ENCODE data around the gene FLVCR1. TPM values are rescaled to one million over a fixed set of nuclear protein-coding genes. Genes with fewer than 3 reads are reported as not detected.

The FLVCR1 gene
- polyA plus RNA-seq, 1 experiment = 2.0 TPM

DNA sequence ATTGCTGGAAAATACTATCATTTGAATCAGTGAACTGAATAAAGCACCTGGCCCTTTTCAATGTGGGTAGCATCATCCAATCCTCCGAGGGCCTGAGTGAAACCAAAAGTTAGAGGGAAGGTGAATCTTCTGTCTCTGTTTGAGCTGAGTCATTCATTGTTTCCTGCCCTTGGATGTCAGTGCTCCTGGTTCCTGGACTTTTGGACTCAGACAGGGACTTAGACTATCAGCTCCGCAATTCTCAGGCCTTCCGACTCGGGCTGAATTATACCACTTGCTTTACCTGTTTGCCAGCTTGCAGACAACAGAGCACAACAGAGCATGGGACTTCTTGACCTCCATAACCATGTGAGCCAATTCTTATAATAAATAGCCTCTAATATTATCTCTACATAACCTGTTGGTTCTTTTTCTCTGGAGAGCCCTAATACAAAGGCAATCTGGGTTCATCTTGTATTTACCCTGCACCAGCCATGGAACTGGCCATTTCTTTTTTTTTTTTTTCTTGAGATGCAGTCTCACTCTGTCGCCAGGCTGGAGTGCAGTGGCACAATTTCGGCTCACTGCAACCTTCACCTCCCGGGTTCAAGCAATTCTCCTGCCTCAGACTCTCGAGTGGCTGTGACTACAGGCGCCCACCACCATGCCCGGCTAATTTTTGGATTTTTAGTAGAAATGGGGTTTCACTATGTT, 73.1 kb downstream of the FLVCR1 start:
- H3K27ac ChIP-seq (ENCODE audit: low read depth, low read length) = no peak overlapping the region
- no peak overlapping the region for H3K4me3 ChIP-seq (ENCODE audit: low read depth, low read length)
- peaks cover 4% of the 10 kb centered on the region for H3K27me3 ChIP-seq (ENCODE audit: control insufficient read depth, insufficient read depth, low read length)
- TF ChIP-seq, protein P1, sequence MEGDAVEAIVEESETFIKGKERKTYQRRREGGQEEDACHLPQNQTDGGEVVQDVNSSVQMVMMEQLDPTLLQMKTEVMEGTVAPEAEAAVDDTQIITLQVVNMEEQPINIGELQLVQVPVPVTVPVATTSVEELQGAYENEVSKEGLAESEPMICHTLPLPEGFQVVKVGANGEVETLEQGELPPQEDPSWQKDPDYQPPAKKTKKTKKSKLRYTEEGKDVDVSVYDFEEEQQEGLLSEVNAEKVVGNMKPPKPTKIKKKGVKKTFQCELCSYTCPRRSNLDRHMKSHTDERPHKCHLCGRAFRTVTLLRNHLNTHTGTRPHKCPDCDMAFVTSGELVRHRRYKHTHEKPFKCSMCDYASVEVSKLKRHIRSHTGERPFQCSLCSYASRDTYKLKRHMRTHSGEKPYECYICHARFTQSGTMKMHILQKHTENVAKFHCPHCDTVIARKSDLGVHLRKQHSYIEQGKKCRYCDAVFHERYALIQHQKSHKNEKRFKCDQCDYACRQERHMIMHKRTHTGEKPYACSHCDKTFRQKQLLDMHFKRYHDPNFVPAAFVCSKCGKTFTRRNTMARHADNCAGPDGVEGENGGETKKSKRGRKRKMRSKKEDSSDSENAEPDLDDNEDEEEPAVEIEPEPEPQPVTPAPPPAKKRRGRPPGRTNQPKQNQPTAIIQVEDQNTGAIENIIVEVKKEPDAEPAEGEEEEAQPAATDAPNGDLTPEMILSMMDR (IDR thresholded peaks at IDR 0.05; ENCODE audit: low read depth, low read length) = no peak
- no peak for DNase-seq (ENCODE audit: low read depth, low spot score)
- no peaks in the 10 kb centered on the region for H3K9me3 ChIP-seq (ENCODE audit: control insufficient read depth, insufficient read depth, low read length)
- ChIA-PET CTCF (interaction anchor here (0.6 kb wide), 1 partner anchor 913 kb away, joined by 3 read pairs; no protein-coding TSS in a partner anchor), POLR2A (no interaction called here)

DNA sequence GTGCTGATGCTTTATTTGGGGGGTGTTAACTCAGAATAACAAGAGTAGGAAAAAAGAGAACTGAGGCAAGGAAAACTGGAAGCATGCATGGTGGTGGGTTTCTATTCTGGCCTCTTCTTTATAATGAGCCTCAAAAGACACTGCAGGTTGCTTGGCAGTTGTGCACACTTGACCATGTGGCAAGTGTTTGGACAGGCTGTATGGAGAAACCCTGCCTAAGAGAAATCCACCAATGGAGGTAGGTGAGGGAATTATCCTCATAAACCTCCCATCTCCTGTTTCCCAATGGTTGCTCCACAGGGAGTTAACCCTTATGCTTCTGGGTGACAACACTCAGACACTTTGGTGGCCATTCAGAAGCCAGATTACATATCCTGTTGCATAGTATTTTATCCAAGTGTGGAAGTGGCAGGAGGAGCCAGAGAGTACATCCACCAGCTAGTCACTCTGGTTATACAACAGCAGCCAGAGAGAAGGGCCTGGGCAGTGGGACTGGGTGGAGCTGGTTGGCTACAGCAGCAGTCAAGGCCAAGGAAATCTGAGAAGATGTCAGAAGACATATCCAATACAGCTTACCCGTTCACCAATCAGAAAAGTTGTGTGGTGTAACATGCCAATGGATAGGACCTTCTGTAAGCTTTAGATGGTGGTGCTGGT, 75.9 kb downstream of the FLVCR1 start:
- no peak for DNase-seq (ENCODE audit: low read depth, low spot score)
- Histone ChIP-seq H3K9me3 (ENCODE audit: control insufficient read depth, insufficient read depth, low read length) (no peaks in the 10 kb centered on the region), H3K4me3 (ENCODE audit: low read depth, low read length) (no peak overlapping the region), H3K27ac (ENCODE audit: low read depth, low read length) (no peak overlapping the region), H3K27me3 (ENCODE audit: control insufficient read depth, insufficient read depth, low read length) (peaks cover 6% of the 10 kb centered on the region)
- CTCF ChIA-PET = interaction anchor here (1.4 kb wide), 1 partner anchor 17 kb away, joined by 4 read pairs; the partner anchor contains the start of gene VASH2
- TF ChIP-seq, protein P1 (IDR thresholded peaks at IDR 0.05; ENCODE audit: low read depth, low read length) = no peak
- POLR2A ChIA-PET = no interaction called here

DNA sequence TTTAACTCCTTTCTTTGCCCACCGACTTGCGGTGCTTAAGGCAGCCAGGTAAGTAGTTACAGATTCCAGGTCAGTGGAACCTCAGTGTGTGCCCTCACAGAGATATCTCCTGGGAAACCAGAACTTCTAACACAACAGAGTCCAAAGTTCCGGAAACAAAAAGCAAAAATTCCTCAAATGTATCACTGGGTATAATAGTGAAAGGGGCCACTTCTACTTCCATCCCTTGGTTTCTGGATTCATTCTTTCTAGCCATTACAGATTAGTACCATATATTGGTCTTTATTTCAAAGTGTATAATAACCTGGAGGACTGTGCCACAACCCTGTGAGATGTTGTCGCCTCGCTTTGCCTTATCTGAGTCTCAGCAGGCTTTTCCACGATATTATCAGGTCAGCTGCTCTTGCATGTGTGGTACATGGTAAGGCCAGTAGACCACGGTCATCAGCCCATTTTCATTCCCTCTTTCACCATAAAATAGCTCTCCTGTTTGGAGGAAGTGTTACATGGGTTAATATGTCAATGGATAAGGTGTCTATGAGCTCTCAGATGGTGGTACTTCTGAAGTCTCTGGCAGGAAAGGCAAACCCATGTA, 77.4 kb downstream of the FLVCR1 start:
- H3K27ac ChIP-seq (ENCODE audit: low read depth, low read length) = no peak overlapping the region
- H3K4me3 ChIP-seq (ENCODE audit: low read depth, low read length) = no peak overlapping the region
- no peak for DNase-seq (ENCODE audit: low read depth, low spot score)
- H3K9me3 ChIP-seq (ENCODE audit: control insufficient read depth, insufficient read depth, low read length) = peaks cover under 1% of the 10 kb centered on the region
- TF ChIP-seq, protein P1 (IDR thresholded peaks at IDR 0.05; ENCODE audit: low read depth, low read length) = no peak
- POLR2A ChIA-PET = no interaction called here
- H3K27me3 ChIP-seq (ENCODE audit: control insufficient read depth, insufficient read depth, low read length) = peaks cover 6% of the 10 kb centered on the region
- CTCF ChIA-PET = no interaction called here

DNA sequence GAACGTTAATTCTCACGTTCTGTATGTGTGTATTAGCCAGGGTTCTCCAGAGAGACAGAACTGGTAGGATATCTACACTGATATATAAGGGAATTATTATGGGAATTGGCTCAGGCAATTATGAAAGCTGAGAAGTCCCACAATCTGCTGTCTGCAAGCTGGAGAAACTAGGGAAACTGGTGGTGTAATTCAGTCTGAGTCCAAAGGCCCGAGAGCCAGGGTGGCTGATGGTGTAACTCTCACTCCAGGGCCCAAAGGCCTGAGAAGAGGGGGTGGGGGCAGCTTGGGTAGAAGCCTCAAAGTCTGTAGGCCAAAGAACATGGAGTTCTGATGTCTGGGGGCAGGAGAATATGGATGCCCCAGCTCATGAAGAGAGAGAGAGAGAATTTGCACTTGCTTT, 79.0 kb downstream of the FLVCR1 start:
- CTCF ChIA-PET = interaction anchor here (0.6 kb wide), 1 partner anchor 272 kb away, joined by 3 read pairs; no protein-coding TSS in a partner anchor
- TF ChIP-seq, protein P1 (IDR thresholded peaks at IDR 0.05; ENCODE audit: low read depth, low read length) = no peak
- POLR2A ChIA-PET = interaction anchor here (0.7 kb wide), 1 partner anchor 12 kb away, joined by 3 read pairs; no protein-coding TSS in a partner anchor

DNA sequence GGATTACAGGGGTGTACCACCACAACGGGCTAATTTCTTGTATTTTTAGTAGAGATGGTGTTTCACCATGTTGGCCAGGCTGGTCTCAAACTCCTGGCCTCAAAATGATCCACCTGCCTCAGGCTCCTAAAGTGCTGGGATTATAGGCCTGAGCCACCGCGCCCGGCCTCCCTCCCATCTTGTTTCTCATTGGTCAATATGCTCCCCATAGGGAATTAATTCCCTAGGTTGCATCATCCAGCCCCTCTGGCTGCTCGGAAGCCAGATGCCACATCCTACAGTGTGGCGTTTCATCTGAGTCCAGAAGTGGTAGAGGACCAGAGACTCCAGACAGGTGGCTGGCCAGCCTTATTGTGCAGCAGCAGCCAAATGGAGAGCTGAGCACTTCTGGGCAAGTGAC, 80.8 kb downstream of the FLVCR1 start:
- Histone ChIP-seq H3K27me3 (ENCODE audit: control insufficient read depth, insufficient read depth, low read length) (peaks cover 6% of the 10 kb centered on the region), H3K4me3 (ENCODE audit: low read depth, low read length) (no peak overlapping the region), H3K9me3 (ENCODE audit: control insufficient read depth, insufficient read depth, low read length) (peaks cover 5% of the 10 kb centered on the region), H3K27ac (ENCODE audit: low read depth, low read length) (no peak overlapping the region)
- ChIA-PET CTCF (interaction anchor here (1.0 kb wide), 1 partner anchor 29 kb away, joined by 3 read pairs; no protein-coding TSS in a partner anchor), POLR2A (no interaction called here)
- DNase-seq (ENCODE audit: low read depth, low spot score) = no peak
- TF ChIP-seq, protein P1 (IDR thresholded peaks at IDR 0.05; ENCODE audit: low read depth, low read length) = no peak

More for the DNA sequence above, 79.0 kb downstream of the FLVCR1 start:
- peaks cover 6% of the 10 kb centered on the region for H3K27me3 ChIP-seq (ENCODE audit: control insufficient read depth, insufficient read depth, low read length)
- peaks cover 5% of the 10 kb centered on the region for H3K9me3 ChIP-seq (ENCODE audit: control insufficient read depth, insufficient read depth, low read length)
- DNase-seq (ENCODE audit: low read depth, low spot score) = no peak
- no peak overlapping the region for H3K4me3 ChIP-seq (ENCODE audit: low read depth, low read length)
- H3K27ac ChIP-seq (ENCODE audit: low read depth, low read length) = no peak overlapping the region

Data from AG04450 (cell line).